Measurements from ENCODE around the gene SAE1. TPM values are rescaled to one million over a fixed set of nuclear protein-coding genes. Genes with fewer than 3 reads are reported as not detected.

The SAE1 gene
- total and polyA plus RNA-seq, 9 donors = 75.8 to 103 (median 92.0) TPM

GRCh38 chr19:47102346-47103060, 28.1 kb upstream of the SAE1 start:
- H3K4me1 ChIP-seq (ENCODE audit: control insufficient read depth, insufficient read depth, low read length) = peaks cover 48% of the 10 kb centered on the region
- no peaks in the 10 kb centered on the region for H3K9me3 ChIP-seq (replicated peaks; ENCODE audit: control insufficient read depth, low read depth, low read length)
- no peaks in the 10 kb centered on the region for H3K27me3 ChIP-seq (ENCODE audit: control insufficient read depth, insufficient read depth, low read length)
- H3K4me3 ChIP-seq (ENCODE audit: low read length) = no peak overlapping the region
- peaks cover 12% of the 10 kb centered on the region for H3K36me3 ChIP-seq (ENCODE audit: control insufficient read depth, insufficient read depth, low read length)
- no peak overlapping the region for H3K27ac ChIP-seq (ENCODE audit: low read length)
- DNase-seq = no peak
- 44% methylated on average over 1 of the region's 9 CpGs for WGBS (ENCODE audit: insufficient coverage)

GRCh38 chr19:47104680-47105079, 26.0 kb upstream of the SAE1 start:
- Histone ChIP-seq H3K4me3 (ENCODE audit: low read length) (no peak overlapping the region), H3K27me3 (ENCODE audit: control insufficient read depth, insufficient read depth, low read length) (no peaks in the 10 kb centered on the region), H3K36me3 (ENCODE audit: control insufficient read depth, insufficient read depth, low read length) (peaks cover 16% of the 10 kb centered on the region), H3K27ac (ENCODE audit: low read length) (peak overlapping the region; percentile 60), H3K9me3 (replicated peaks; ENCODE audit: control insufficient read depth, low read depth, low read length) (no peaks in the 10 kb centered on the region), H3K4me1 (ENCODE audit: control insufficient read depth, insufficient read depth, low read length) (peaks cover 36% of the 10 kb centered on the region)
- 31% methylated on average over 7 of the region's 9 CpGs for WGBS (ENCODE audit: insufficient coverage)
- DNase-seq = peak; percentile 82

- Histone ChIP-seq H3K36me3 (ENCODE audit: control insufficient read depth, insufficient read depth, low read length) (peaks cover 18% of the 10 kb centered on the region), H3K27me3 (ENCODE audit: control insufficient read depth, insufficient read depth, low read length) (no peaks in the 10 kb centered on the region), H3K4me1 (ENCODE audit: control insufficient read depth, insufficient read depth, low read length) (peaks cover 40% of the 10 kb centered on the region), H3K4me3 (ENCODE audit: low read length) (no peak overlapping the region), H3K9me3 (replicated peaks; ENCODE audit: control insufficient read depth, low read depth, low read length) (no peaks in the 10 kb centered on the region), H3K27ac (ENCODE audit: low read length) (no peak overlapping the region)
- 100% methylated on average over 1 of the region's 2 CpGs for WGBS (ENCODE audit: insufficient coverage)
- DNase-seq = no peak
Measured at GRCh38 chr19:47105874-47106273, 24.8 kb upstream of the SAE1 start.

- H3K4me3 ChIP-seq (ENCODE audit: low read length) = no peak overlapping the region
- no CpG with 5 or more reads among the region's 2 CpGs for WGBS (ENCODE audit: insufficient coverage)
- H3K27me3 ChIP-seq (ENCODE audit: control insufficient read depth, insufficient read depth, low read length) = no peaks in the 10 kb centered on the region
- H3K4me1 ChIP-seq (ENCODE audit: control insufficient read depth, insufficient read depth, low read length) = peaks cover 39% of the 10 kb centered on the region
- H3K36me3 ChIP-seq (ENCODE audit: control insufficient read depth, insufficient read depth, low read length) = peaks cover 19% of the 10 kb centered on the region
- no peaks in the 10 kb centered on the region for H3K9me3 ChIP-seq (replicated peaks; ENCODE audit: control insufficient read depth, low read depth, low read length)
- DNase-seq = no peak
- H3K27ac ChIP-seq (ENCODE audit: low read length) = no peak overlapping the region
Measured at GRCh38 chr19:47106821-47107201, 23.8 kb upstream of the SAE1 start.

- Histone ChIP-seq H3K9me3 (replicated peaks; ENCODE audit: control insufficient read depth, low read depth, low read length) (no peaks in the 10 kb centered on the region), H3K27ac (ENCODE audit: low read length) (no peak overlapping the region), H3K4me3 (ENCODE audit: low read length) (no peak overlapping the region), H3K4me1 (ENCODE audit: control insufficient read depth, insufficient read depth, low read length) (peaks cover 34% of the 10 kb centered on the region), H3K27me3 (ENCODE audit: control insufficient read depth, insufficient read depth, low read length) (no peaks in the 10 kb centered on the region), H3K36me3 (ENCODE audit: control insufficient read depth, insufficient read depth, low read length) (peaks cover 19% of the 10 kb centered on the region)
- 67% methylated on average over 6 of the region's 9 CpGs for WGBS (ENCODE audit: insufficient coverage)
- DNase-seq = no peak
Measured at GRCh38 chr19:47107202-47107952, 23.3 kb upstream of the SAE1 start.

- 73% methylated on average over 6 of the region's 9 CpGs for WGBS (ENCODE audit: insufficient coverage)
- H3K4me3 ChIP-seq (ENCODE audit: low read length) = no peak overlapping the region
- no peaks in the 10 kb centered on the region for H3K27me3 ChIP-seq (ENCODE audit: control insufficient read depth, insufficient read depth, low read length)
- H3K4me1 ChIP-seq (ENCODE audit: control insufficient read depth, insufficient read depth, low read length) = peaks cover 31% of the 10 kb centered on the region
- no peak overlapping the region for H3K27ac ChIP-seq (ENCODE audit: low read length)
- H3K36me3 ChIP-seq (ENCODE audit: control insufficient read depth, insufficient read depth, low read length) = peaks cover 19% of the 10 kb centered on the region
- DNase-seq = no peak
- H3K9me3 ChIP-seq (replicated peaks; ENCODE audit: control insufficient read depth, low read depth, low read length) = no peaks in the 10 kb centered on the region
Measured at GRCh38 chr19:47107953-47108746, 22.5 kb upstream of the SAE1 start.

GRCh38 chr19:47109177-47109540, 21.5 kb upstream of the SAE1 start:
- H3K27ac ChIP-seq (ENCODE audit: low read length) = peak overlapping the region; percentile 100
- WGBS (ENCODE audit: insufficient coverage) = no CpG with 5 or more reads among the region's 2 CpGs
- no peaks in the 10 kb centered on the region for H3K27me3 ChIP-seq (ENCODE audit: control insufficient read depth, insufficient read depth, low read length)
- DNase-seq = no peak
- H3K4me3 ChIP-seq (ENCODE audit: low read length) = no peak overlapping the region
- H3K9me3 ChIP-seq (replicated peaks; ENCODE audit: control insufficient read depth, low read depth, low read length) = no peaks in the 10 kb centered on the region
- H3K4me1 ChIP-seq (ENCODE audit: control insufficient read depth, insufficient read depth, low read length) = peaks cover 36% of the 10 kb centered on the region
- peaks cover 19% of the 10 kb centered on the region for H3K36me3 ChIP-seq (ENCODE audit: control insufficient read depth, insufficient read depth, low read length)

- DNase-seq = peak; percentile 80
- peaks cover 36% of the 10 kb centered on the region for H3K4me1 ChIP-seq (ENCODE audit: control insufficient read depth, insufficient read depth, low read length)
- H3K27me3 ChIP-seq (ENCODE audit: control insufficient read depth, insufficient read depth, low read length) = no peaks in the 10 kb centered on the region
- H3K27ac ChIP-seq (ENCODE audit: low read length) = peak overlapping the region; percentile 100
- peaks cover 17% of the 10 kb centered on the region for H3K36me3 ChIP-seq (ENCODE audit: control insufficient read depth, insufficient read depth, low read length)
- peak overlapping the region; percentile 88 for H3K4me3 ChIP-seq (ENCODE audit: low read length)
- WGBS (ENCODE audit: insufficient coverage) = 8% methylated on average over 6 of the region's 15 CpGs
- H3K9me3 ChIP-seq (replicated peaks; ENCODE audit: control insufficient read depth, low read depth, low read length) = no peaks in the 10 kb centered on the region
Measured at GRCh38 chr19:47109541-47110375, 20.9 kb upstream of the SAE1 start.

- no peak for DNase-seq
- Histone ChIP-seq H3K9me3 (replicated peaks; ENCODE audit: control insufficient read depth, low read depth, low read length) (no peaks in the 10 kb centered on the region), H3K27me3 (ENCODE audit: control insufficient read depth, insufficient read depth, low read length) (no peaks in the 10 kb centered on the region), H3K4me1 (ENCODE audit: control insufficient read depth, insufficient read depth, low read length) (peaks cover 28% of the 10 kb centered on the region), H3K4me3 (ENCODE audit: low read length) (peak overlapping the region; percentile 88), H3K27ac (ENCODE audit: low read length) (peak overlapping the region; percentile 100), H3K36me3 (ENCODE audit: control insufficient read depth, insufficient read depth, low read length) (peaks cover 17% of the 10 kb centered on the region)
- 2% methylated on average over 6 of the region's 12 CpGs for WGBS (ENCODE audit: insufficient coverage)
Measured at GRCh38 chr19:47110521-47111005, 20.1 kb upstream of the SAE1 start.

All from muscle of leg (tissue), 11 donors.